H1 (cell line): ENCODE results near the gene PROM2. TPM values are rescaled to one million over a fixed set of nuclear protein-coding genes. Genes with fewer than 3 reads are reported as not detected.

Source experiments
- CTCF ChIA-PET: fragments of 300-600 bp; sonication (Branson Sonifier 250); formaldehyde crosslinking; loops from one replicate; lab custom pipeline; 2021; ENCODE audit not compliant: partially characterized antibody; lab: Charles Lee
- POLR2A ChIA-PET: fragments of 300-600 bp; sonication (Branson Sonifier 250); formaldehyde crosslinking; loops from one replicate; lab custom pipeline; 2021; ENCODE audit warnings: inconsistent platforms; ENCODE audit not compliant: partially characterized antibody; lab: Charles Lee
- DNase-seq, 2 experiments: peaks; one replicate each; pipeline versions ENCODE4 v3.0.0 to v3.0.0-alpha.2; 2010 to 2022; ENCODE audit warnings: low spot score in 2 of 2, low read depth in 1 of 2, mixed read lengths in 1 of 2
- FAIRE-seq: peaks from 2 replicates; lab custom pipeline; 2011; peaks lifted over from hg19 to GRCh38; lab: Jason Lieb, UNC
- H2AFZ ChIP-seq: 2 replicates; pipeline ENCODE4 v1.8.1; 2012; ENCODE audit warnings: low read length, inconsistent platforms
- H2AK5ac ChIP-seq: 2 replicates; pipeline ENCODE4 v1.6.1; 2013; ENCODE audit warnings: low read depth, low read length
- H2BK120ac ChIP-seq: replicated peaks from 2 replicates; pipeline ENCODE3; 2013; ENCODE audit warnings: low read depth, low read length, inconsistent platforms
- H2BK12ac ChIP-seq: 2 replicates; pipeline ENCODE4 v1.6.1; 2013; ENCODE audit warnings: low read depth, low read length
- H2BK15ac ChIP-seq: 2 replicates; pipeline ENCODE4 v1.6.1; 2013; ENCODE audit warnings: low read length
- H2BK20ac ChIP-seq: 2 replicates; pipeline ENCODE4 v1.6.1; 2013; ENCODE audit warnings: low read length
- H2BK5ac ChIP-seq: 2 replicates; pipeline ENCODE4 v1.6.1; 2013; ENCODE audit warnings: low read depth, low read length
- H3K14ac ChIP-seq: 2 replicates; pipeline ENCODE4 v1.6.1; 2013; ENCODE audit warnings: inconsistent platforms; ENCODE audit not compliant: insufficient read length
- H3K18ac ChIP-seq: 2 replicates; pipeline ENCODE4 v1.6.1; 2013; ENCODE audit warnings: low read length; ENCODE audit errors: extremely low read depth
- H3K23ac ChIP-seq: 2 replicates; pipeline ENCODE4 v1.6.1; 2013; ENCODE audit warnings: inconsistent platforms; ENCODE audit not compliant: insufficient read length
- H3K23me2 ChIP-seq: 2 replicates; pipeline ENCODE4 v1.6.1; 2013; ENCODE audit warnings: low read depth, low read length
- H3K27ac ChIP-seq: 2 replicates; pipeline ENCODE4 v1.6.1; 2011; ENCODE audit warnings: low read depth, low read length, inconsistent platforms
- H3K27me3 ChIP-seq, 4 experiments: replicated peaks in 1 of 4; 1 replicate in 1 of 4; 2 replicates in 3 of 4; pipeline versions ENCODE4 v1.6.1 to v1.8.1; 2011 to 2013; ENCODE audit warnings: low read length in 3 of 4, mild to moderate bottlenecking in 3 of 4, inconsistent platforms in 2 of 4, mixed read lengths in 2 of 4, moderate library complexity in 1 of 4; ENCODE audit not compliant: control insufficient read depth in 3 of 4, insufficient read depth in 3 of 4; ENCODE audit errors: extremely low read depth in 1 of 4
- H3K36me3 ChIP-seq, 4 experiments: 2 replicates each; pipeline versions ENCODE4 v1.6.1 to v1.8.1; 2011 to 2013; ENCODE audit warnings: mild to moderate bottlenecking in 4 of 4, low read length in 3 of 4, moderate library complexity in 2 of 4, control low read depth in 1 of 4, inconsistent platforms in 1 of 4; ENCODE audit not compliant: insufficient read depth in 4 of 4, control insufficient read depth in 2 of 4
- H3K4ac ChIP-seq: replicated peaks from 2 replicates; pipeline ENCODE3; 2013; ENCODE audit warnings: low read length, low read depth, mixed read lengths, inconsistent platforms; ENCODE audit not compliant: insufficient read length
- H3K4me1 ChIP-seq, 4 experiments: replicated peaks in 1 of 4; 1 replicate in 1 of 4; 2 replicates in 3 of 4; pipeline versions ENCODE4 v1.6.1 to v1.8.1; 2011 to 2013; ENCODE audit warnings: low read length in 3 of 4, inconsistent platforms in 2 of 4, mixed read lengths in 1 of 4; ENCODE audit not compliant: insufficient read depth in 4 of 4, control insufficient read depth in 3 of 4
- H3K4me2 ChIP-seq, 2 experiments: 2 replicates each; pipeline versions ENCODE4 v1.6.1 to v1.8.1; 2011 to 2013; ENCODE audit warnings: low read depth in 2 of 2, low read length in 2 of 2, control low read depth in 1 of 2, inconsistent platforms in 1 of 2, mild to moderate bottlenecking in 1 of 2; ENCODE audit not compliant: insufficient read depth in 1 of 2
- H3K4me3 ChIP-seq, 4 experiments: fragments of 200-600, 300-600 bp in 1 of 4; sonication (generic), shearing (Covaris generic), sonication (Bioruptor Twin) in 1 of 4; 2 replicates each; pipeline versions ENCODE4 v1.5.1 to v1.8.1; 2011 to 2016; ENCODE audit warnings: low read length in 4 of 4, low read depth in 3 of 4, control low read depth in 2 of 4, inconsistent platforms in 2 of 4, mild to moderate bottlenecking in 2 of 4, mixed read lengths in 1 of 4, moderate library complexity in 1 of 4; ENCODE audit not compliant: insufficient read depth in 2 of 4; ENCODE audit errors: extremely low read depth in 1 of 4
- H3K56ac ChIP-seq: replicated peaks from 2 replicates; pipeline ENCODE3; 2013; ENCODE audit warnings: low read depth, mild to moderate bottlenecking, mixed read lengths, low read length, inconsistent platforms; ENCODE audit not compliant: insufficient read length
- H3K79me1 ChIP-seq: 2 replicates; pipeline ENCODE4 v1.6.1; 2013; ENCODE audit warnings: low read depth, low read length, control low read depth
- H3K79me2 ChIP-seq, 2 experiments: 2 replicates each; pipeline versions ENCODE4 v1.6.1 to v1.8.1; 2012 to 2013; ENCODE audit warnings: low read length in 2 of 2, mild to moderate bottlenecking in 2 of 2, inconsistent platforms in 1 of 2; ENCODE audit not compliant: insufficient read depth in 2 of 2, control insufficient read depth in 1 of 2
- H3K9ac ChIP-seq, 4 experiments: replicated peaks in 1 of 4; 1 replicate in 1 of 4; 2 replicates in 3 of 4; pipeline versions ENCODE4 v1.6.1 to v1.8.1; 2011 to 2013; ENCODE audit warnings: low read depth in 3 of 4, low read length in 3 of 4, control low read depth in 2 of 4, mild to moderate bottlenecking in 2 of 4, moderate library complexity in 2 of 4, inconsistent platforms in 1 of 4; ENCODE audit errors: extremely low read depth in 1 of 4
- H3K9me3 ChIP-seq, 2 experiments: 2 replicates each; pipeline versions ENCODE4 v1.6.1 to v1.8.1; 2012 to 2013; ENCODE audit warnings: mild to moderate bottlenecking in 2 of 2, moderate library complexity in 2 of 2, control low read depth in 1 of 2, inconsistent platforms in 1 of 2, low read depth in 1 of 2, low read length in 1 of 2, mixed read lengths in 1 of 2; ENCODE audit not compliant: insufficient read depth in 2 of 2
- H4K20me1 ChIP-seq, 2 experiments: replicated peaks in 1 of 2; 2 replicates each; pipeline versions ENCODE3 to v1.8.1; 2011 to 2013; ENCODE audit warnings: inconsistent platforms in 2 of 2, low read length in 2 of 2, mild to moderate bottlenecking in 1 of 2; ENCODE audit not compliant: insufficient read depth in 2 of 2, control insufficient read depth in 1 of 2
- H4K5ac ChIP-seq: 2 replicates; pipeline ENCODE4 v1.6.1; 2013; ENCODE audit warnings: low read length, low read depth, mixed read lengths, inconsistent platforms; ENCODE audit not compliant: insufficient read length
- H4K8ac ChIP-seq: 2 replicates; pipeline ENCODE4 v1.8.0; 2013; ENCODE audit warnings: mild to moderate bottlenecking, moderate library complexity, low read length, inconsistent platforms; ENCODE audit not compliant: insufficient read depth; ENCODE audit errors: extremely low read depth
- H4K91ac ChIP-seq: replicated peaks from 2 replicates; pipeline ENCODE3; 2013; ENCODE audit warnings: low read length, mixed read lengths, inconsistent platforms; ENCODE audit not compliant: insufficient read length
- CBX8 ChIP-seq: fragments of 300-800, 300-1000 bp; sonication (generic); IDR thresholded peaks from 2 replicates; pipeline ENCODE4 v1.7.1; 2016; ENCODE audit warnings: low read depth, low read length, borderline replicate concordance
- CHD1 ChIP-seq: IDR thresholded peaks from 2 replicates; pipeline ENCODE4 v1.6.1; 2012; ENCODE audit warnings: low read depth, low read length, improper control_type of control experiment
- CREB1 ChIP-seq: IDR thresholded peaks from 2 replicates; pipeline ENCODE4 v1.6.1; 2012; ENCODE audit warnings: inconsistent platforms
- GABPA ChIP-seq: IDR thresholded peaks from 2 replicates; pipeline ENCODE4 v1.6.1; 2011; ENCODE audit warnings: mild to moderate bottlenecking, low read length, moderate library complexity, borderline replicate concordance; ENCODE audit not compliant: insufficient read depth
- KDM1A ChIP-seq: fragments of 200-600, 300-600 bp; sonication (generic); IDR thresholded peaks from 2 replicates; pipeline ENCODE4 v1.7.1; 2016; ENCODE audit warnings: mild to moderate bottlenecking, low read length, borderline replicate concordance
- KDM5A ChIP-seq: fragments of 200-600 bp; IDR thresholded peaks from 2 replicates; pipeline ENCODE4 v1.7.1; 2012; ENCODE audit warnings: mild to moderate bottlenecking, low read length, inconsistent platforms, mixed read lengths
- NANOG ChIP-seq: IDR thresholded peaks from 2 replicates; pipeline ENCODE4 v1.6.1; 2011; ENCODE audit warnings: low read length, low read depth, mild to moderate bottlenecking, inconsistent platforms; ENCODE audit not compliant: insufficient read depth, poor library complexity, severe bottlenecking
- SRF ChIP-seq: IDR thresholded peaks from 2 replicates; pipeline ENCODE4 v1.6.1; 2011; ENCODE audit warnings: mild to moderate bottlenecking, low read depth, low read length, moderate library complexity
- WGBS, 2 experiments: shearing (Covaris generic) in 1 of 2; methylation state at CpG; one replicate each; pipeline versions ENCODE4 v1.1.6 to v1.1.7; 2013 to 2015; ENCODE audit warnings: low lambda C conversion rate in 2 of 2, mixed read lengths in 2 of 2, inconsistent platforms in 1 of 2, low coverage in 1 of 2, missing lambda C conversion rate in 1 of 2; ENCODE audit not compliant: insufficient replicate concordance in 2 of 2, insufficient coverage in 1 of 2, insufficient read length in 1 of 2; ENCODE audit errors: extremely low coverage in 1 of 2, missing lambda C conversion rate in 1 of 2; 5-methylcytosine and 5-hydroxymethylcytosine counted together
- polyA plus RNA-seq, 7 experiments: library from polyadenylated mRNA; depleted of rRNA in 3 of 7; stranded (reverse) in 5 of 7; unstranded in 2 of 7; fragments of >200 nt in 5 of 7; fragments of 200-250 nt in 2 of 7; gene quantifications; 1 replicate in 5 of 7; 2 replicates in 1 of 7; 4 replicates in 1 of 7; pipeline versions ENCODE4 v1.2.1 to v1.2.3, GENCODE V29; 2011 to 2013; ENCODE audit warnings: missing spikeins in 2 of 7, mixed read lengths in 2 of 7
- total RNA-seq: library from RNA; stranded (reverse); fragmentation: NEBNext Ultra II Directional; extraction: Animal tissue kit (Norgen Biotek cat#: 25700); gene quantifications from 2 replicates; pipeline ENCODE4 v1.2.1, GENCODE V29; 2021

PROM2 gene
- total and polyA plus RNA-seq, 2 of the 8 experiments (the other 6 are each of a cell fraction or from before 2014, with no cell fraction given) = 1.6 to 3.8 TPM

DNA sequence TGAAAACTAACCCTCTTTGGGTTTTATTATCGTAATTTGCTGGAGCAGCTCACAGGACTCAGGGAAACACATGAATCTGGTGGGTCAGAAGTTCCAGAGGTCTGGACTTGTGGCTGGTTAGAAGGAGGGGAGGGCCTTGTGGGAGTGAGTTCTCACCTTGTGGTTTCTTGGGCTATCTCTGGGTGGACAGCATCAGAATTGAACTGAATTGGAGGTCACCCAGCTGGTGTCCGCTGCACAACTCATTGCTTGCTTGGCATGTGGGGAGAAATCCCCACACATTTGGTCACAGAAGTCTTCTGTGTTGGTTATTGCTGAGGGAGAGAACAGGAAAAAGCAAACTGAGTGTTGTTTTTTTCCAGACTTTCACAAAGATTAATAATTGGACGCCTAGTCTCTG is 39.4 kb upstream of the PROM2 start:
- FAIRE-seq = no peak
- 93% methylated on average over 3 of the region's 3 CpGs; no CpG with 5 or more reads in 1 of the 2 experiments for WGBS, 2 experiments
- H3K23ac ChIP-seq = no peak overlapping the region
- H3K9ac ChIP-seq = no peak overlapping the region
- no peak overlapping the region for H2AK5ac ChIP-seq
- ChIA-PET CTCF (interaction anchor here (0.6 kb wide), 1 partner anchor 958 kb away, joined by 3 read pairs; no protein-coding TSS in a partner anchor), POLR2A (no interaction called here)
- H3K56ac ChIP-seq = no peak overlapping the region
- H2BK12ac ChIP-seq = no peak overlapping the region
- H4K5ac ChIP-seq = no peak overlapping the region
- H3K79me2 ChIP-seq = no peaks in the 10 kb centered on the region
- H4K8ac ChIP-seq = no peak overlapping the region
- H2BK5ac ChIP-seq = no peak overlapping the region
- no peaks in the 10 kb centered on the region for H3K79me1 ChIP-seq
- no peaks in the 10 kb centered on the region for H3K4me1 ChIP-seq
- H3K23me2 ChIP-seq = no peaks in the 10 kb centered on the region
- H3K4ac ChIP-seq = no peak overlapping the region
- H3K4me3 ChIP-seq = no peak overlapping the region
- H3K27me3 ChIP-seq = no peaks in the 10 kb centered on the region
- no peak overlapping the region for H3K18ac ChIP-seq
- TF ChIP-seq NANOG = no peak
- no peak for TF ChIP-seq KDM1A
- no peak for TF ChIP-seq GABPA
- no peak for TF ChIP-seq CHD1
- TF ChIP-seq CREB1 = no peak
- no peak for TF ChIP-seq CBX8
- TF ChIP-seq SRF = no peak
- TF ChIP-seq KDM5A = no peak
- no peak for DNase-seq
- H2BK20ac ChIP-seq = no peak overlapping the region
- H3K4me2 ChIP-seq = no peak overlapping the region
- H2AFZ ChIP-seq = no peak overlapping the region
- H2BK15ac ChIP-seq = no peak overlapping the region
- no peak overlapping the region for H4K91ac ChIP-seq
- H3K27ac ChIP-seq = no peak overlapping the region
- H3K36me3 ChIP-seq = no peaks in the 10 kb centered on the region
- peaks cover 53 to 75% of the 10 kb centered on the region in 2 experiments for H3K9me3 ChIP-seq
- no peaks in the 10 kb centered on the region for H4K20me1 ChIP-seq
- no peak overlapping the region for H3K14ac ChIP-seq
- no peak overlapping the region for H2BK120ac ChIP-seq
